Activated T-cell treated with anti-CD3 and anti-CD28 coated beads, Interleukin-2, amount 50 U/mL, for 48 hours (primary cell): Measurements from ENCODE around the gene SNX7.

Experiments
- DNase-seq, 2 experiments: peaks; one replicate each; pipeline ENCODE4 v3.0.0-alpha.2; 2020

Gene SNX7

GRCh38 chr1:98698625-98699024, 37.1 kb downstream of the SNX7 start:
- DNase-seq, result no peak

- no peak for DNase-seq
These were observed 38.7 kb downstream of the SNX7 start for GRCh38 chr1:98700228-98700627.

GRCh38 chr1:98702976-98703375, 41.5 kb downstream of the SNX7 start:
- no peak for DNase-seq

GRCh38 chr1:98704474-98704873, 43.0 kb downstream of the SNX7 start:
- DNase-seq, result no peak

- no peak for DNase-seq
These were observed 43.5 kb downstream of the SNX7 start for GRCh38 chr1:98704971-98705370.

GRCh38 chr1:98705591-98705990, 44.1 kb downstream of the SNX7 start:
- DNase-seq, result no peak

GRCh38 chr1:98706173-98706843, 44.8 kb downstream of the SNX7 start:
- no peak for DNase-seq

GRCh38 chr1:98707556-98707955, 46.0 kb downstream of the SNX7 start:
- no peak for DNase-seq

GRCh38 chr1:98709906-98710305, 48.4 kb downstream of the SNX7 start:
- DNase-seq, result no peak

GRCh38 chr1:98723574-98723973, 62.1 kb downstream of the SNX7 start:
- DNase-seq, result no peak

- DNase-seq, result no peak
These were observed 71.7 kb downstream of the SNX7 start for GRCh38 chr1:98732985-98733781.

GRCh38 chr1:98733782-98734112, 72.2 kb downstream of the SNX7 start:
- no peak for DNase-seq

- no peak for DNase-seq
These were observed 74.2 kb downstream of the SNX7 start for GRCh38 chr1:98735756-98736155.

GRCh38 chr1:98737835-98738234, 76.3 kb downstream of the SNX7 start:
- no peak for DNase-seq

- DNase-seq, result no peak
These were observed 78.2 kb downstream of the SNX7 start for GRCh38 chr1:98739762-98740161.

- DNase-seq, result no peak
These were observed 79.6 kb downstream of the SNX7 start for GRCh38 chr1:98741164-98741563.

GRCh38 chr1:98749152-98749756, 87.7 kb downstream of the SNX7 start:
- no peak for DNase-seq

GRCh38 chr1:98754176-98754575, 92.7 kb downstream of the SNX7 start:
- no peak for DNase-seq

GRCh38 chr1:98761219-98761865, 99.8 kb downstream of the SNX7 start:
- no peak for DNase-seq

- no peak for DNase-seq
These were observed 102.1 kb downstream of the SNX7 start for GRCh38 chr1:98763488-98764150.

GRCh38 chr1:98764485-98764884, 103.0 kb downstream of the SNX7 start:
- no peak for DNase-seq

GRCh38 chr1:98766255-98766654, 104.7 kb downstream of the SNX7 start:
- no peak for DNase-seq

GRCh38 chr1:98769162-98769561, 107.6 kb downstream of the SNX7 start:
- no peak for DNase-seq
